NT2/D1 (cell line): ENCODE results near the gene KRT85.

Experiments
- DNase-seq: peaks from one replicate; pipeline ENCODE4 v3.0.0-alpha.2; 2011; ENCODE audit warnings: low read depth, low spot score
- H3K27me3 ChIP-seq: 2 replicates; pipeline ENCODE4 v1.6.0; 2011; ENCODE audit warnings: mild to moderate bottlenecking; ENCODE audit not compliant: insufficient read length, insufficient read depth
- H3K36me3 ChIP-seq: 2 replicates; pipeline ENCODE4 v1.6.1; 2011; ENCODE audit warnings: mild to moderate bottlenecking, low read length, mixed read lengths; ENCODE audit not compliant: insufficient read depth, insufficient read length
- H3K4me1 ChIP-seq: 2 replicates; pipeline ENCODE4 v1.5.1; 2011; ENCODE audit not compliant: insufficient read depth, insufficient read length
- H3K4me3 ChIP-seq: 2 replicates; pipeline ENCODE4 v1.5.1; 2011; ENCODE audit warnings: low read depth; ENCODE audit not compliant: insufficient read length
- H3K9ac ChIP-seq: 2 replicates; pipeline ENCODE4 v1.6.0; 2011; ENCODE audit warnings: low read depth; ENCODE audit not compliant: insufficient read length
- H3K9me3 ChIP-seq: 2 replicates; pipeline ENCODE4 v1.5.1; 2011; ENCODE audit warnings: mild to moderate bottlenecking, low read length; ENCODE audit not compliant: insufficient read depth
- SUZ12 ChIP-seq: IDR thresholded peaks from 2 replicates; pipeline ENCODE4 v1.6.1; 2011; ENCODE audit not compliant: insufficient read length, insufficient read depth; ENCODE audit errors: extremely low read depth
- YY1 ChIP-seq: IDR thresholded peaks from 2 replicates; pipeline ENCODE4 v1.6.1; 2011; ENCODE audit not compliant: insufficient read length, insufficient read depth
- ZNF274 ChIP-seq: IDR thresholded peaks from 2 replicates; pipeline ENCODE4 v1.6.1; 2011; ENCODE audit warnings: mild to moderate bottlenecking, low read depth, low read length

KRT85 gene

GRCh38 chr12:52358575-52359350, 8.5 kb downstream of the KRT85 start:
- Histone ChIP-seq H3K9me3 (no peaks in the 10 kb centered on the region), H3K36me3 (no peaks in the 10 kb centered on the region), H3K4me3 (no peak overlapping the region), H3K4me1 (peaks cover 7% of the 10 kb centered on the region), H3K27me3 (no peaks in the 10 kb centered on the region), H3K9ac (no peak overlapping the region)
- no peak for DNase-seq
- TF ChIP-seq YY1 (no peak), ZNF274 (no peak), SUZ12 (no peak)

GRCh38 chr12:52356762-52357580, 10.3 kb downstream of the KRT85 start:
- Histone ChIP-seq H3K4me3 (no peak overlapping the region), H3K27me3 (peaks cover 4% of the 10 kb centered on the region), H3K4me1 (peaks cover 7% of the 10 kb centered on the region), H3K9me3 (no peaks in the 10 kb centered on the region), H3K9ac (no peak overlapping the region), H3K36me3 (no peaks in the 10 kb centered on the region)
- no peak for DNase-seq
- TF ChIP-seq ZNF274, result no peak
- no peak for TF ChIP-seq SUZ12
- TF ChIP-seq YY1, result no peak

GRCh38 chr12:52356031-52356761, 11.1 kb downstream of the KRT85 start:
- Histone ChIP-seq H3K9ac (no peak overlapping the region), H3K4me1 (peaks cover 7% of the 10 kb centered on the region), H3K27me3 (peaks cover 4% of the 10 kb centered on the region)

GRCh38 chr12:52355176-52355575, 12.1 kb downstream of the KRT85 start:
- no peak for DNase-seq
- H3K27me3 ChIP-seq, result peaks cover 4% of the 10 kb centered on the region

More at GRCh38 chr12:52356031-52356761, 11.1 kb downstream of the KRT85 start:
- Histone ChIP-seq H3K9me3 (no peaks in the 10 kb centered on the region), H3K4me3 (no peak overlapping the region), H3K36me3 (no peaks in the 10 kb centered on the region)
- DNase-seq, result no peak
- TF ChIP-seq SUZ12, result no peak
- TF ChIP-seq ZNF274, result no peak
- TF ChIP-seq YY1, result no peak

GRCh38 chr12:52354200-52354599, 13.1 kb downstream of the KRT85 start:
- Histone ChIP-seq H3K9ac (no peak overlapping the region), H3K4me1 (peaks cover 7% of the 10 kb centered on the region), H3K27me3 (peaks cover 4% of the 10 kb centered on the region), H3K4me3 (no peak overlapping the region), H3K9me3 (no peaks in the 10 kb centered on the region), H3K36me3 (no peaks in the 10 kb centered on the region)
- no peak for TF ChIP-seq SUZ12
- no peak for TF ChIP-seq YY1
- TF ChIP-seq ZNF274, result no peak
- DNase-seq, result no peak

More at GRCh38 chr12:52355176-52355575, 12.1 kb downstream of the KRT85 start:
- Histone ChIP-seq H3K9me3 (no peaks in the 10 kb centered on the region), H3K36me3 (no peaks in the 10 kb centered on the region), H3K4me1 (peaks cover 7% of the 10 kb centered on the region), H3K9ac (no peak overlapping the region), H3K4me3 (no peak overlapping the region)
- TF ChIP-seq ZNF274, result no peak
- TF ChIP-seq YY1, result no peak

- no peak for DNase-seq
- Histone ChIP-seq H3K9ac (no peak overlapping the region), H3K27me3 (peaks cover 4% of the 10 kb centered on the region), H3K9me3 (no peaks in the 10 kb centered on the region), H3K4me1 (peaks cover 3% of the 10 kb centered on the region), H3K36me3 (no peaks in the 10 kb centered on the region), H3K4me3 (no peak overlapping the region)
- TF ChIP-seq ZNF274 (no peak), YY1 (no peak), SUZ12 (no peak)
These were observed 13.5 kb downstream of the KRT85 start for GRCh38 chr12:52353766-52354165.

- Histone ChIP-seq H3K4me1 (no peaks in the 10 kb centered on the region), H3K9me3 (no peaks in the 10 kb centered on the region), H3K36me3 (no peaks in the 10 kb centered on the region), H3K4me3 (no peak overlapping the region), H3K9ac (no peak overlapping the region), H3K27me3 (peaks cover 4% of the 10 kb centered on the region)
- DNase-seq, result no peak
- TF ChIP-seq ZNF274 (no peak), SUZ12 (no peak), YY1 (no peak)
These were observed 14.3 kb downstream of the KRT85 start for GRCh38 chr12:52352951-52353350.
